GM12801 (cell line): ENCODE data around the gene AKAP13.

Source experiments
- CTCF ChIP-seq: IDR thresholded peaks from one replicate; pipeline ENCODE4 v1.5.1; 2011; ENCODE audit warnings: control low read depth; ENCODE audit not compliant: insufficient read length; ENCODE audit errors: extremely low read depth

Gene AKAP13

GRCh38 chr15:85470563-85471271, 90.3 kb downstream of the AKAP13 start:
- no peak for TF ChIP-seq CTCF

- no peak for TF ChIP-seq CTCF
These were observed 91.9 kb downstream of the AKAP13 start for GRCh38 chr15:85472349-85472748.

GRCh38 chr15:85473455-85473854, 93.1 kb downstream of the AKAP13 start:
- TF ChIP-seq CTCF: no peak

GRCh38 chr15:85474700-85475316, 94.4 kb downstream of the AKAP13 start:
- TF ChIP-seq CTCF: no peak

- TF ChIP-seq CTCF: no peak
These were observed 94.9 kb downstream of the AKAP13 start for GRCh38 chr15:85475317-85475701.

GRCh38 chr15:85475711-85476110, 95.3 kb downstream of the AKAP13 start:
- TF ChIP-seq CTCF: no peak

GRCh38 chr15:85477061-85477460, 96.7 kb downstream of the AKAP13 start:
- TF ChIP-seq CTCF: no peak
